GM23338 (cell line): Measurements from ENCODE around the gene SDHAF3.

Experiments used
- CTCF ChIP-seq, 2 experiments: fragments of 200-600 bp in 1 of 2; sonication (generic) in 1 of 2; conservative IDR thresholded peaks; 2 replicates each; pipeline versions ENCODE4 v1.5.1 to v1.6.1; 2016 to 2017; ENCODE audit warnings: antibody characterized with exemption in 2 of 2, low read depth in 2 of 2, mild to moderate bottlenecking in 2 of 2, moderate library complexity in 1 of 2
- EZH2 ChIP-seq: fragments of 200-600 bp; sonication (generic); IDR thresholded peaks from one replicate; pipeline ENCODE4 v1.8.0; 2017; ENCODE audit warnings: antibody characterized with exemption, mild to moderate bottlenecking, low read depth; ENCODE audit not compliant: unreplicated experiment
- JUNB ChIP-seq: IDR thresholded peaks from one replicate; pipeline ENCODE4 v1.6.1; 2016; ENCODE audit warnings: antibody characterized with exemption; ENCODE audit not compliant: unreplicated experiment
- REST ChIP-seq: IDR thresholded peaks from one replicate; pipeline ENCODE4 v1.6.1; 2018; ENCODE audit warnings: antibody characterized with exemption; ENCODE audit not compliant: unreplicated experiment

DNA sequence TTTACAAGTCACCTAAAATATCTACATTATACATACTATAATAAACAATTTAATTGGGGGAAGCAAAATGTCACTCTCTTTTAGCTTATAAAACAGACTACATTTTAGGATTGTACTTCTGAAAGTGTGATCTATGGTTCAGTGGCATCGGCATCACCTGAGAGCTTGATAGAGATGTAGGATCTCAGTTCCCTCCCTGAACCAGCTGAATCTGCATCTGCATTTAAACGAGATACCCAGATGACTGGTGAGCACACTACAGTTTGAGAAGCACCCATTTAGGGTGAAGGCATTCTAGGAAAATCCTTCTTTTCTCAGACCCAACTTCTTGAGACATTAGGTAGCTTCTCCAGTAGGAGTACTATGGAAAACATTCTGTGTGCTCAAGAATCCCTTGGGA is 21.5 kb upstream of the SDHAF3 start:
- TF ChIP-seq EZH2 (no peak), CTCF (conservative IDR thresholded peaks at IDR 0.05; ENCODE audit: low read depth in 2 of 2) (no peak), REST (no peak), JUNB (no peak)
